ENCODE results near the gene AKAP8.

The AKAP8 gene

GRCh38 chr19:15330801-15331418 lies 48.7 kb downstream of the AKAP8 start:
- DNase-seq = no peak

GRCh38 chr19:15328312-15328711 lies 51.3 kb downstream of the AKAP8 start:
- no peak for DNase-seq

- DNase-seq = no peak
These were observed 54.6 kb downstream of the AKAP8 start for GRCh38 chr19:15324791-15325519.

GRCh38 chr19:15323496-15324235 lies 55.9 kb downstream of the AKAP8 start:
- no peak for DNase-seq

GRCh38 chr19:15321739-15322138 lies 57.8 kb downstream of the AKAP8 start:
- DNase-seq = no peak

GRCh38 chr19:15320116-15320515 lies 59.5 kb downstream of the AKAP8 start:
- DNase-seq = no peak

- DNase-seq = no peak
These were observed 61.3 kb downstream of the AKAP8 start for GRCh38 chr19:15318241-15318691.

GRCh38 chr19:15317392-15318071 lies 62.1 kb downstream of the AKAP8 start:
- DNase-seq = no peak

- no peak for DNase-seq
These were observed 63.1 kb downstream of the AKAP8 start for GRCh38 chr19:15316498-15316897.

GRCh38 chr19:15315101-15315500 lies 64.5 kb downstream of the AKAP8 start:
- DNase-seq = no peak

GRCh38 chr19:15313649-15314279 lies 65.8 kb downstream of the AKAP8 start:
- no peak for DNase-seq

GRCh38 chr19:15307169-15307568 lies 72.4 kb downstream of the AKAP8 start:
- no peak for DNase-seq

GRCh38 chr19:15305582-15306334 lies 73.8 kb downstream of the AKAP8 start:
- no peak for DNase-seq

- peak; percentile 68 for DNase-seq
These were observed 75.4 kb downstream of the AKAP8 start for GRCh38 chr19:15304140-15304705.
